H1 (cell line): ENCODE data around the gene HMGN1.

ENCODE experiments used
- BRCA1 ChIP-seq: IDR thresholded peaks from 2 replicates; pipeline ENCODE4 v1.6.1; 2012; ENCODE audit warnings: low read depth, low read length, improper control_type of control experiment
- EP300 ChIP-seq, 2 experiments: IDR thresholded peaks; 1 replicate in 1 of 2; 2 replicates in 1 of 2; pipeline ENCODE4 v1.6.1; 2011 to 2012; ENCODE audit warnings: low read depth in 2 of 2, low read length in 2 of 2, mild to moderate bottlenecking in 2 of 2, borderline replicate concordance in 1 of 2, inconsistent platforms in 1 of 2, moderate library complexity in 1 of 2
- EZH2 ChIP-seq: fragments of 200-600 bp; sonication (generic); IDR thresholded peaks from 2 replicates; pipeline ENCODE4 v1.7.1; 2012; ENCODE audit warnings: low read depth, mild to moderate bottlenecking, moderate library complexity, low read length, inconsistent platforms; ENCODE audit not compliant: severe bottlenecking
- FOSL1 ChIP-seq: IDR thresholded peaks from 2 replicates; pipeline ENCODE4 v1.6.1; 2011; ENCODE audit warnings: mild to moderate bottlenecking, low read depth, low read length, moderate library complexity; ENCODE audit not compliant: insufficient read depth
- JUND ChIP-seq: IDR thresholded peaks from 2 replicates; pipeline ENCODE4 v1.6.1; 2011; ENCODE audit warnings: mild to moderate bottlenecking, improper control_type of control experiment, low read length
- POLR2AphosphoS5 ChIP-seq: IDR thresholded peaks from 2 replicates; pipeline ENCODE4 v1.6.1; 2011; ENCODE audit warnings: low read depth, low read length
- RFX5 ChIP-seq: IDR thresholded peaks from 2 replicates; pipeline ENCODE4 v1.6.1; 2011; ENCODE audit warnings: low read depth, low read length, improper control_type of control experiment, borderline replicate concordance
- SIRT6 ChIP-seq: IDR thresholded peaks from one replicate; pipeline ENCODE4 v1.7.1; 2012; ENCODE audit warnings: low read length, inconsistent platforms
- TAF1 ChIP-seq: IDR thresholded peaks from 2 replicates; pipeline ENCODE4 v1.6.1; 2011; ENCODE audit warnings: mild to moderate bottlenecking, low read depth, low read length
- TAF7 ChIP-seq: optimal IDR thresholded peaks from 2 replicates; pipeline ENCODE3; 2011; ENCODE audit warnings: low read depth, mild to moderate bottlenecking, inconsistent platforms, low read length, moderate library complexity, borderline replicate concordance
- ZNF274 ChIP-seq: IDR thresholded peaks from 2 replicates; pipeline ENCODE4 v1.7.0; 2012; ENCODE audit warnings: low read length, borderline replicate concordance; ENCODE audit errors: extremely low read depth
- TF ChIP-seq, protein P1 (sequence below), 3 experiments: IDR thresholded peaks; 1 replicate in 2 of 3; 2 replicates in 1 of 3; pipeline versions ENCODE4 v1.5.1 to v1.6.1; 2011; ENCODE audit warnings: low read length in 3 of 3, mild to moderate bottlenecking in 3 of 3, inconsistent platforms in 2 of 3, low read depth in 1 of 3, moderate library complexity in 1 of 3; ENCODE audit not compliant: insufficient read depth in 1 of 3; ENCODE audit errors: control extremely low read depth in 1 of 3
- TF ChIP-seq, protein P2 (sequence below): IDR thresholded peaks from 2 replicates; pipeline ENCODE4 v1.6.1; 2012; ENCODE audit warnings: inconsistent platforms

DNA sequence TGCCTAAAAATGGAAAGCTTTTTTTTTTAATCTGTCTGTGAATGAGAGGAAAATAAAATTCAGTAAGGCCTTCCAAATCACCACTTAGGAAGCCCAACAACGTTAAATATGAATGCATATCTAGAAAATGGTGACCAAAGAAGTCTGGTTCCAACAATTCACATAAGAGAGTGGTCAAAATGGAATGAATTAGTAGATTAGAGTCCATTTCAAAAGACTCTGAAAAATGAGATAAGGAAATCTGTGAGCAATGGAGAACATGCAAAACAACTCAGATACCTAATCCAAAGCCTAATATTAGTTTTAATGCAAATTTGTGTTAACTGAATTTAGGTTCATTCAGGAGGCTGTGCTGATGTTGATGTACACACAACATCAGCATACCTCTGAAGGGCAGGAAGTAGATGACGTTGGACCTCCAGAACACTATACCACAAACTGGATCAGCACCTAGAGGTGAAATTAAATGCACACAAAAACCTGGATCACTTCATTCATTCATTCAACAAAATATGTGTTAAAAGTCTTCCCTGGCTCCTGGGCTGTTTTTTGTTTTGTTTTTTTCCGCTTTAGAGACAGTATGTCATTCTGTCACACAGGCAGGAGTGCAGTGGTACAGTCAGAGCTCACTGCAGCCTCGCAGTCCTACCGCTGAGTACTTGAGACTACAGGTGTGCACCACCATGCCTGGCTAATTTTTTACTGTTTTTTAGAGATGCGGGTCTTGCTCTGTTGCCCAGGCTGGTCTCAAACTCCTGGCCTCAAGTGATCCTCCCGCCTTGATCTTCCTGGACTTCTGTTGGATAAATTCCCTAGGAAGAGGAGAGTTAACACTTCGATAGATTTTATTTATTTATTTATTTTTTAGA, 30.6 kb downstream of the HMGN1 start:
- TF ChIP-seq, protein P1, sequence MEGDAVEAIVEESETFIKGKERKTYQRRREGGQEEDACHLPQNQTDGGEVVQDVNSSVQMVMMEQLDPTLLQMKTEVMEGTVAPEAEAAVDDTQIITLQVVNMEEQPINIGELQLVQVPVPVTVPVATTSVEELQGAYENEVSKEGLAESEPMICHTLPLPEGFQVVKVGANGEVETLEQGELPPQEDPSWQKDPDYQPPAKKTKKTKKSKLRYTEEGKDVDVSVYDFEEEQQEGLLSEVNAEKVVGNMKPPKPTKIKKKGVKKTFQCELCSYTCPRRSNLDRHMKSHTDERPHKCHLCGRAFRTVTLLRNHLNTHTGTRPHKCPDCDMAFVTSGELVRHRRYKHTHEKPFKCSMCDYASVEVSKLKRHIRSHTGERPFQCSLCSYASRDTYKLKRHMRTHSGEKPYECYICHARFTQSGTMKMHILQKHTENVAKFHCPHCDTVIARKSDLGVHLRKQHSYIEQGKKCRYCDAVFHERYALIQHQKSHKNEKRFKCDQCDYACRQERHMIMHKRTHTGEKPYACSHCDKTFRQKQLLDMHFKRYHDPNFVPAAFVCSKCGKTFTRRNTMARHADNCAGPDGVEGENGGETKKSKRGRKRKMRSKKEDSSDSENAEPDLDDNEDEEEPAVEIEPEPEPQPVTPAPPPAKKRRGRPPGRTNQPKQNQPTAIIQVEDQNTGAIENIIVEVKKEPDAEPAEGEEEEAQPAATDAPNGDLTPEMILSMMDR (IDR thresholded peaks at IDR 0.05; ENCODE audit: control extremely low read depth in 1 of 3, insufficient read depth in 1 of 3, low read depth in 1 of 3, low read length in 3 of 3), result no peak
- TF ChIP-seq, protein P2, sequence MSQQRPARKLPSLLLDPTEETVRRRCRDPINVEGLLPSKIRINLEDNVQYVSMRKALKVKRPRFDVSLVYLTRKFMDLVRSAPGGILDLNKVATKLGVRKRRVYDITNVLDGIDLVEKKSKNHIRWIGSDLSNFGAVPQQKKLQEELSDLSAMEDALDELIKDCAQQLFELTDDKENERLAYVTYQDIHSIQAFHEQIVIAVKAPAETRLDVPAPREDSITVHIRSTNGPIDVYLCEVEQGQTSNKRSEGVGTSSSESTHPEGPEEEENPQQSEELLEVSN, result no peak
- TF ChIP-seq JUND (no peak), POLR2AphosphoS5 (no peak), BRCA1 (no peak), ZNF274 (no peak), EZH2 (no peak), FOSL1 (no peak), TAF1 (no peak), TAF7 (no peak), SIRT6 (no peak), EP300 (IDR thresholded peaks at IDR 0.05; ENCODE audit: borderline replicate concordance in 1 of 2, low read depth in 2 of 2, low read length in 2 of 2) (no peak), RFX5 (no peak)
